Measurements from ENCODE around the gene RCOR2. TPM values are rescaled to one million over a fixed set of nuclear protein-coding genes. Genes with fewer than 3 reads are reported as not detected.

Gene RCOR2
- total and polyA plus RNA-seq, 2 of the 13 experiments (the other 11 are each of a cell fraction or from before 2014, with no cell fraction given) = 8.3 to 8.5 TPM

DNA sequence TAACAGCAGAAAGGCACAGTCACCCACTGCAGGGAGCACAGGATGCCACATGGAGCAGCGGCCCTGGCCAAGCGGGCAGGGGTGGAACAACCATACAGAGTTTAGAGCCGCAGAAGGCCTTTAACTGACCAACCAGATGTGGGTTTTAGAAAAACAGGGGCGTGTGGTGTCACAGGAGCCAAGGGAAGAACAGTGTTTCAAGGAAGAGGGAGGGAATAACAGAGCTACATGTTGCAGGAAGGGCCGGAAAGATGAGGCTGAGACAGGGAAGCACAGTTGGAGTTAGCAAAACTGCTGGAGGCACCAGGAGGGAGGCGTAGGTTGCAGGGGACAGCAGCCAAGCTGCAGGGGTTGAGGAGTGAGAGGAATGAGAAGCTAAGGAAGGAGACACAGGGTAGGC, 14.1 kb upstream of the RCOR2 start (continued):
- TF ChIP-seq, protein P1, sequence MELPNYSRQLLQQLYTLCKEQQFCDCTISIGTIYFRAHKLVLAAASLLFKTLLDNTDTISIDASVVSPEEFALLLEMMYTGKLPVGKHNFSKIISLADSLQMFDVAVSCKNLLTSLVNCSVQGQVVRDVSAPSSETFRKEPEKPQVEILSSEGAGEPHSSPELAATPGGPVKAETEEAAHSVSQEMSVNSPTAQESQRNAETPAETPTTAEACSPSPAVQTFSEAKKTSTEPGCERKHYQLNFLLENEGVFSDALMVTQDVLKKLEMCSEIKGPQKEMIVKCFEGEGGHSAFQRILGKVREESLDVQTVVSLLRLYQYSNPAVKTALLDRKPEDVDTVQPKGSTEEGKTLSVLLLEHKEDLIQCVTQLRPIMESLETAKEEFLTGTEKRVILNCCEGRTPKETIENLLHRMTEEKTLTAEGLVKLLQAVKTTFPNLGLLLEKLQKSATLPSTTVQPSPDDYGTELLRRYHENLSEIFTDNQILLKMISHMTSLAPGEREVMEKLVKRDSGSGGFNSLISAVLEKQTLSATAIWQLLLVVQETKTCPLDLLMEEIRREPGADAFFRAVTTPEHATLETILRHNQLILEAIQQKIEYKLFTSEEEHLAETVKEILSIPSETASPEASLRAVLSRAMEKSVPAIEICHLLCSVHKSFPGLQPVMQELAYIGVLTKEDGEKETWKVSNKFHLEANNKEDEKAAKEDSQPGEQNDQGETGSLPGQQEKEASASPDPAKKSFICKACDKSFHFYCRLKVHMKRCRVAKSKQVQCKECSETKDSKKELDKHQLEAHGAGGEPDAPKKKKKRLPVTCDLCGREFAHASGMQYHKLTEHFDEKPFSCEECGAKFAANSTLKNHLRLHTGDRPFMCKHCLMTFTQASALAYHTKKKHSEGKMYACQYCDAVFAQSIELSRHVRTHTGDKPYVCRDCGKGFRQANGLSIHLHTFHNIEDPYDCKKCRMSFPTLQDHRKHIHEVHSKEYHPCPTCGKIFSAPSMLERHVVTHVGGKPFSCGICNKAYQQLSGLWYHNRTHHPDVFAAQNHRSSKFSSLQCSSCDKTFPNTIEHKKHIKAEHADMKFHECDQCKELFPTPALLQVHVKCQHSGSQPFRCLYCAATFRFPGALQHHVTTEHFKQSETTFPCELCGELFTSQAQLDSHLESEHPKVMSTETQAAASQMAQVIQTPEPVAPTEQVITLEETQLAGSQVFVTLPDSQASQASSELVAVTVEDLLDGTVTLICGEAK (IDR thresholded peaks at IDR 0.05) = no peak
- TF ChIP-seq, protein P1 (CRISPR knock-in tag; IDR thresholded peaks at IDR 0.05) = no peak
- no peak for TF ChIP-seq HNRNPH1 (optimal IDR thresholded peaks at IDR 0.05; ENCODE audit: low read depth, low read length)
- no peak for TF ChIP-seq U2AF1 (optimal IDR thresholded peaks at IDR 0.05; ENCODE audit: low read depth, low read length)

DNA sequence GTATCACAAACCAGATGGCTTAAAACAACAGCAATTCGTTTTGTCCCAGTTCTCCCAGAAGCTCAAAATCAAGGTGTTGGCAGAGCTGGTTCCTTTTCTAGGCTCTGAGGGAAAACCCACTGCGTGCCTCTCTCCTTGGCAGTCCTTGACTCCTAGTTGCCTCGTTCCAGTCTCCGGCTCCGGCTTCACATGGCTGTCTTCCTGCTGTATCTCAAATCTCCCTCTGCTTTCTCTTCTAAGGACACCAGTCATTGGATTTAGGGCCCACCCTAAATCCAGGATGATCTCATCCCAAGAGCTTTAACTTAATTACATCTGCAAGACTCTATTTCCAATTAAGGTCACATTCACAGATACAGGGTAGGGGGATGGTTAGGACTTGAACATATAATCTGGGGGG, 12.7 kb upstream of the RCOR2 start:
- Histone ChIP-seq H3K4me2 (ENCODE audit: low read depth, low read length) (no peak overlapping the region), H3K27ac (ENCODE audit: extremely low read length, insufficient read depth, low read length) (no peak overlapping the region), H3K79me2 (ENCODE audit: insufficient read depth, low read length) (no peaks in the 10 kb centered on the region), H3K9me3 (ENCODE audit: low read length) (no peaks in the 10 kb centered on the region), H3K4me1 (ENCODE audit: insufficient read depth, low read length) (peaks cover 11% of the 10 kb centered on the region; the same call in 1 of the 2 replicates), H3K9ac (ENCODE audit: insufficient read depth, low read depth, low read length) (no peak overlapping the region), H3K36me3 (replicated peaks in 1 of 2; ENCODE audit: control insufficient read depth in 1 of 2, insufficient read depth in 2 of 2, low read length in 2 of 2) (no peaks in the 10 kb centered on the region), H4K20me1 (ENCODE audit: insufficient read depth, low read length) (no peaks in the 10 kb centered on the region), H3K4me3 (replicated peaks in 1 of 3; ENCODE audit: insufficient read depth in 1 of 3, low read depth in 2 of 3, low read length in 3 of 3) (no peak overlapping the region), H3K27me3 (ENCODE audit: control insufficient read depth in 1 of 2, insufficient read depth in 2 of 2, low read length in 2 of 2) (no peaks in the 10 kb centered on the region; a peak in 1 of 5 replicates), H2AFZ (ENCODE audit: low read length) (no peak overlapping the region)
- POLR2A ChIA-PET = no interaction called here
- ATAC-seq (no peak), FAIRE-seq (no peak), DNase-seq (ENCODE audit: low spot score) (no peak)
- CTCF ChIA-PET (ENCODE audit: low intra/inter-chr PET ratio, low total read pairs) = no interaction called here
- BruUV-seq (replicated peaks) = no TSS peak
- 53% methylated on average over 5 of the region's 5 CpGs for WGBS (ENCODE audit: low lambda C conversion rate)
- in situ Hi-C loops (cut with HindIII; ENCODE audit: extremely low pct_ligation_motif_present, low pct_unique_long_range_greater_than_20kb) = no loop called here
- intact Hi-C loops (cut with micrococcal nuclease; ENCODE audit: unreplicated experiment) = no loop called here
- TF ChIP-seq ZNF543 (CRISPR knock-in tag; IDR thresholded peaks at IDR 0.05) = no peak
- TF ChIP-seq, protein P2, sequence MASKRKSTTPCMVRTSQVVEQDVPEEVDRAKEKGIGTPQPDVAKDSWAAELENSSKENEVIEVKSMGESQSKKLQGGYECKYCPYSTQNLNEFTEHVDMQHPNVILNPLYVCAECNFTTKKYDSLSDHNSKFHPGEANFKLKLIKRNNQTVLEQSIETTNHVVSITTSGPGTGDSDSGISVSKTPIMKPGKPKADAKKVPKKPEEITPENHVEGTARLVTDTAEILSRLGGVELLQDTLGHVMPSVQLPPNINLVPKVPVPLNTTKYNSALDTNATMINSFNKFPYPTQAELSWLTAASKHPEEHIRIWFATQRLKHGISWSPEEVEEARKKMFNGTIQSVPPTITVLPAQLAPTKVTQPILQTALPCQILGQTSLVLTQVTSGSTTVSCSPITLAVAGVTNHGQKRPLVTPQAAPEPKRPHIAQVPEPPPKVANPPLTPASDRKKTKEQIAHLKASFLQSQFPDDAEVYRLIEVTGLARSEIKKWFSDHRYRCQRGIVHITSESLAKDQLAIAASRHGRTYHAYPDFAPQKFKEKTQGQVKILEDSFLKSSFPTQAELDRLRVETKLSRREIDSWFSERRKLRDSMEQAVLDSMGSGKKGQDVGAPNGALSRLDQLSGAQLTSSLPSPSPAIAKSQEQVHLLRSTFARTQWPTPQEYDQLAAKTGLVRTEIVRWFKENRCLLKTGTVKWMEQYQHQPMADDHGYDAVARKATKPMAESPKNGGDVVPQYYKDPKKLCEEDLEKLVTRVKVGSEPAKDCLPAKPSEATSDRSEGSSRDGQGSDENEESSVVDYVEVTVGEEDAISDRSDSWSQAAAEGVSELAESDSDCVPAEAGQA (IDR thresholded peaks at IDR 0.05; ENCODE audit: low read depth) = no peak
- TF ChIP-seq, protein P2 (CRISPR knock-in tag; IDR thresholded peaks at IDR 0.05; ENCODE audit: borderline replicate concordance) = no peak

All from HepG2 (cell line).